Measurements from ENCODE around the gene TULP4. TPM values are rescaled to one million over a fixed set of nuclear protein-coding genes. Genes with fewer than 3 reads are reported as not detected.

TULP4 gene
- total RNA-seq, 3 donors from 2014 or later: 104 to 171 (median 112) TPM

DNA sequence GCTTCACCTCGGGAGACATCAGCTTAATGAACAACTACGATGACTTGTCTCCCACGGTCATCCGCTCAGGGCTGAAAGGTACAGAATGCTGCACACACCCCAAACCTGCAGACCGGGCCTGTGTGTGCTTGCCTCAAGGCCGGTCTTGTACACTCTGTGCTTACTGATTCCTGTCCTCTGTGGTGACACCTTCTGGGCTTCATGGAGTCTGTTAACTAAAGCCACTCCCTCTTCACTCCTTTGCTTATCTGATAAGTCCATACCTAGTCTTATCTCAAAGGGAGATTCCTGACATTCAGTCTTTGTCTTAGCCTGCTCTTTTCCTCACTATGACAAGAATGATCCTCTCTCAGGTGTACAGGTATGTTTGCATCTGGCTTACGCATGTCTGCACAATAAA lies 139.9 kb downstream of the TULP4 start:
- TF ChIP-seq, protein P1, sequence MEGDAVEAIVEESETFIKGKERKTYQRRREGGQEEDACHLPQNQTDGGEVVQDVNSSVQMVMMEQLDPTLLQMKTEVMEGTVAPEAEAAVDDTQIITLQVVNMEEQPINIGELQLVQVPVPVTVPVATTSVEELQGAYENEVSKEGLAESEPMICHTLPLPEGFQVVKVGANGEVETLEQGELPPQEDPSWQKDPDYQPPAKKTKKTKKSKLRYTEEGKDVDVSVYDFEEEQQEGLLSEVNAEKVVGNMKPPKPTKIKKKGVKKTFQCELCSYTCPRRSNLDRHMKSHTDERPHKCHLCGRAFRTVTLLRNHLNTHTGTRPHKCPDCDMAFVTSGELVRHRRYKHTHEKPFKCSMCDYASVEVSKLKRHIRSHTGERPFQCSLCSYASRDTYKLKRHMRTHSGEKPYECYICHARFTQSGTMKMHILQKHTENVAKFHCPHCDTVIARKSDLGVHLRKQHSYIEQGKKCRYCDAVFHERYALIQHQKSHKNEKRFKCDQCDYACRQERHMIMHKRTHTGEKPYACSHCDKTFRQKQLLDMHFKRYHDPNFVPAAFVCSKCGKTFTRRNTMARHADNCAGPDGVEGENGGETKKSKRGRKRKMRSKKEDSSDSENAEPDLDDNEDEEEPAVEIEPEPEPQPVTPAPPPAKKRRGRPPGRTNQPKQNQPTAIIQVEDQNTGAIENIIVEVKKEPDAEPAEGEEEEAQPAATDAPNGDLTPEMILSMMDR (IDR thresholded peaks at IDR 0.05): no peak
- no peak for TF ChIP-seq POLR2A (IDR thresholded peaks at IDR 0.05)
- TF ChIP-seq POLR2AphosphoS5 (IDR thresholded peaks at IDR 0.05): no peak
- H3K27ac ChIP-seq: no peak overlapping the region
- no peak overlapping the region for H3K4me3 ChIP-seq
- DNase-seq (ENCODE audit: low spot score in 2 of 2): no peak
- no peaks in the 10 kb centered on the region for H3K27me3 ChIP-seq
- no peaks in the 10 kb centered on the region for H3K9me3 ChIP-seq
- no peaks in the 10 kb centered on the region for H3K36me3 ChIP-seq
- no peaks in the 10 kb centered on the region for H3K4me1 ChIP-seq
- intact Hi-C loops (cut with DNase I; ENCODE audit: low total_unique reads): no loop called here

DNA sequence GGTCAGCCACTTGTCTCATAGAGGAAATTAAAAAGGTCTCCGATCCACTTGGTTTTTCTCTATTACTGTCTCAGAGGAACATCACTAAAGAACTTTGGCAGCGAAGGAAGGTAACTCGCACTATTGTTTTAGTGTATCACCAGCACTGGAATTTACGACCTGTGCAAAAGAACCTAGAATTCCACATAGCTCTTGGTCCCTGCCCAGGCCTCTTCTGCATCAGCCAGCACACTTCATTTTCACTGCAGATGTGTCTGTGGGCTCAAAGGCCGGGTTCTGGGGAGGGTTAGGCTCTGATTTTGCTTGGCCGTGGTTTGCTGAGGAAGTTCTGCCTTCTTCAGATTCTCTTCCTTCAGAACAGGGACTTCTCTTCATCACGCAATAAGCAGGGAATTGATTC lies 144.9 kb downstream of the TULP4 start:
- no peaks in the 10 kb centered on the region for H3K9me3 ChIP-seq

DNA sequence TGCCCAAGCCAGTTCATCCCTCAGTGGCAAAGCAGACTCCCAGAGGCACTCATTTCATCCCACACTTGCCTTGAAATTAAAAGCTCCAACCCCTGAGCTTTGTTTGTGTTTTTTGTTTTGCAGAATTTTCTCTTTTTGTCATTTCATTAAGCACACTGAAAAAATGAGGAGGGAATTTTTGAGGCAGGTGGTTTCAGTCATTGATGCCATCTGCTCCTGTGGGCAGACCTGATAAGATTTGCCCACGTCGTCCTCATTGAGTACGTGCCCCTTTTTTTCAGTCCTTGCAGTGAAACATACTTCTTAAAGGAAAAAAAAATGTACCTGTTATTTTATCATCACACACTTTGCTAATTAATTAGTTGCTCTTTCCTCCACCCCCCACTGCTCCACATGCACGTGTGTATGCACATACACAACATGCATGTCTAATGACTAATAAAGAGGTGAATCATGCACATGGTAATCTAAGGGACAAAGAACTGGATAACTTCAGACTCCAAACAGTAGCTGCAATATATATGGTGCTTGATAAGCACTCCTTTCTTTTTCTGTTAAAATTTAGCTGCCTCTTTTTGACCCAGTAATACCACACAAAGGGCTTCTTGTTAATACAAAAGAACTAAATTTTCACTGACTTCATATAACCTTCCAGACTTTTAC lies 145.5 kb downstream of the TULP4 start:
- TF ChIP-seq POLR2AphosphoS5 (IDR thresholded peaks at IDR 0.05) (no peak), POLR2A (IDR thresholded peaks at IDR 0.05) (no peak)
- TF ChIP-seq, protein P1 (IDR thresholded peaks at IDR 0.05): no peak
- intact Hi-C loops (cut with DNase I; ENCODE audit: low total_unique reads): no loop called here
- Histone ChIP-seq H3K4me1 (no peaks in the 10 kb centered on the region), H3K27ac (no peak overlapping the region), H3K4me3 (no peak overlapping the region), H3K9me3 (no peaks in the 10 kb centered on the region), H3K27me3 (no peaks in the 10 kb centered on the region), H3K36me3 (no peaks in the 10 kb centered on the region)
- no peak for DNase-seq (ENCODE audit: low spot score in 2 of 2)

More for the DNA sequence above, 144.9 kb downstream of the TULP4 start:
- no peak overlapping the region for H3K4me3 ChIP-seq
- no peaks in the 10 kb centered on the region for H3K36me3 ChIP-seq
- H3K27me3 ChIP-seq: no peaks in the 10 kb centered on the region
- intact Hi-C loops (cut with DNase I; ENCODE audit: low total_unique reads): no loop called here
- no peak for DNase-seq (ENCODE audit: low spot score in 2 of 2)
- no peak overlapping the region for H3K27ac ChIP-seq
- TF ChIP-seq, protein P1 (IDR thresholded peaks at IDR 0.05): no peak
- TF ChIP-seq POLR2AphosphoS5 (IDR thresholded peaks at IDR 0.05) (no peak), POLR2A (IDR thresholded peaks at IDR 0.05) (no peak)
- H3K4me1 ChIP-seq: no peaks in the 10 kb centered on the region

DNA sequence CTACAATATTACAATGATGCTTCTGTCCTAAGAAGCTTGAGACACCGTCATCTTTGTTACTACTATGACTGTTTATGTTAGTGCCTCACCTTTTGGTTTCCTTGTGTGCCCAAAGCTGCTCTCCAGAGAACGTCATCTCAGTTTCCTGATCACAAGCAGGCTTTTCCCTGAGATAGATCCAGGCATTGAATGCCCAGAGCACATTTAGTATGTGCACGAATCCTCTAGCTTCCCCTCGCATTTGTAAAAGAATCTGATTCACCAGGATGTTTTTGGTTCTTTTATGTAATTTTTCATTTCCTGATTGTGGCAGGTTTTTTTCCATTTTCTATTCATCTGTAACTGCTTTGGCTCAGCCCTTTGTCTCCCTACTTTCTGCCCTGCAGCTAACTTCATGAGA lies 147.5 kb downstream of the TULP4 start:
- DNase-seq (ENCODE audit: low spot score in 2 of 2): no peak
- TF ChIP-seq, protein P1 (IDR thresholded peaks at IDR 0.05): no peak
- no peak for TF ChIP-seq POLR2AphosphoS5 (IDR thresholded peaks at IDR 0.05)
- no peak for TF ChIP-seq POLR2A (IDR thresholded peaks at IDR 0.05)

DNA sequence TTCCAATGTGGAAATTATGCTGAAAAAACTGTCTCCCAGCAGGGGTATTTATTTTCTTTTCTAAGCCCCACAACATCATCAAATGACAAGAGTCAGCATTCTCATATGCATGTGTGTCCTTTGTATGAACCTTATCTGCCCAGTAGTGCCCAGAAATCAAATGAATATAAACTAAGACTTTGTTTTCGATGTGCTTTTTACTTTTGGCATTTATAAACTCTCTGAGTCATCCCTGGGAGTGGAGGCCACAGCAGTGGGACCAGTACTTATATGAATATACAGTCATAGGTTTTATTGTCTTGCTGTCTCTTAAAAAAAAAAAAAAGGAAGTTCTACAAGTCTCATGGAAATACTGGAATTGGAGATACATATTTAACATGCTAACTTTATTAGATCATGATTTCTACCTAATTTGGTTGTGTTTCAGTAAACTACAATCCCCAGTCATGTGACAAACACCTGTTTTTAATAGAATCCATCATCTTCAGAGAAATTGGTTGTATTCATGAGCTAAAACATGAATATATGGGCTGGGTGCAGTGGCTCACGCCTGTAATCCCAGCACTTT lies 148.4 kb downstream of the TULP4 start:
- Histone ChIP-seq H3K27me3 (no peaks in the 10 kb centered on the region), H3K27ac (peak overlapping the region in 1 of 2 donors; percentile 2), H3K9me3 (no peaks in the 10 kb centered on the region), H3K4me1 (no peaks in the 10 kb centered on the region), H3K4me3 (no peak overlapping the region), H3K36me3 (no peaks in the 10 kb centered on the region)
- TF ChIP-seq POLR2A (IDR thresholded peaks at IDR 0.05) (no peak), POLR2AphosphoS5 (IDR thresholded peaks at IDR 0.05) (no peak)
- TF ChIP-seq, protein P1 (IDR thresholded peaks at IDR 0.05): no peak
- intact Hi-C loops (cut with DNase I; ENCODE audit: low total_unique reads): no loop called here
- DNase-seq (ENCODE audit: low spot score in 2 of 2): no peak

More for the DNA sequence above, 147.5 kb downstream of the TULP4 start:
- intact Hi-C loops (cut with DNase I; ENCODE audit: low total_unique reads): no loop called here
- Histone ChIP-seq H3K4me1 (no peaks in the 10 kb centered on the region), H3K36me3 (no peaks in the 10 kb centered on the region), H3K9me3 (no peaks in the 10 kb centered on the region), H3K27ac (peak overlapping the region in 1 of 2 donors; percentile 14), H3K27me3 (no peaks in the 10 kb centered on the region), H3K4me3 (no peak overlapping the region)
